CD4-positive, alpha-beta T cell treated with Interleukin-15 for 4 hours (primary cell): ENCODE data around the gene LRRC51.
A peak's percentile ranks its signal among the peaks of the same experiment; 100 is the strongest.
"Not testable (repeated sequence)": the region's sequence is repeated elsewhere in the genome, so short reads cannot be mapped to it uniquely, and the experiment has no call there.

Experiments
- DNase-seq: peaks from one replicate; pipeline ENCODE4 v3.0.0-alpha.2; 2020; ENCODE audit warnings: low spot score

The LRRC51 gene

DNA sequence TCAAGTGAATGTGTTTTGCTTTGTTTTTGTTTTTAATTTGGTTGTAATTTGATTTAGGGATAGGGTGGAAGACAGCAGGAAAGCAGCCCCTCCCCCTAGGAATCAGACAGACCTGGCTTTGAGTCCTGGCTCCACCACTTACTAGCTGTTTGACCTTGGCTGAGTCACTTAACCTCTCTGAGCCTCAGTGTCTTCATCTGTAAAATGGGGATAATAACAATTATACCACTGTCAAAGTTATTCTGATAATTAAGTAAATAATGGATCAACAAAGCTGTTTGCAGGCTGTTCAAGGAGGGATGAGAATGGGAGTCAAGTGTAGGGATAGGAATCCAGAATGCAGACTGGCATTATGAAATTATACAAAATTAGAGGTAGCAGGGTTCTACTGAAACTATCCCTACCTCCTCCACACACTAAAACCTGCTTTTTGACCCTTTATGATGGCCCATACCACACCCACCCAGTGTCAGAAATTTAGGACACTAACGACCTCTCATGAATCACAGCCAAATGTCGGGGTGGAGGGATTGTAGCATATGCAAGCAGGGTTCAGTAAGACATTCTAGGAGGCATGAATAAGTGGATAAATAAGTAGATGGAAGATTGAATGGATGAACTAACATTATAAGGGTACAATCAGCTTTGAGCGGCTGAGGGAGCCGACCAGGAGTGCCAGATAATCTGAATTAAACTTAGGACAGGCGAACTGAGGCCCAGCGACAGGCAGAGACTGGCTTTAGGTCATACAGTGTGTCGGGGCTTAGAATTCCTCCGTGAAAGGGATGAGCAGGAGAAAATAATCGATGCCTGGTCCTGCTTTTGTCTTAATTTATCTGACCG is 30.9 kb downstream of the LRRC51 start:
- DNase-seq: no peak

DNA sequence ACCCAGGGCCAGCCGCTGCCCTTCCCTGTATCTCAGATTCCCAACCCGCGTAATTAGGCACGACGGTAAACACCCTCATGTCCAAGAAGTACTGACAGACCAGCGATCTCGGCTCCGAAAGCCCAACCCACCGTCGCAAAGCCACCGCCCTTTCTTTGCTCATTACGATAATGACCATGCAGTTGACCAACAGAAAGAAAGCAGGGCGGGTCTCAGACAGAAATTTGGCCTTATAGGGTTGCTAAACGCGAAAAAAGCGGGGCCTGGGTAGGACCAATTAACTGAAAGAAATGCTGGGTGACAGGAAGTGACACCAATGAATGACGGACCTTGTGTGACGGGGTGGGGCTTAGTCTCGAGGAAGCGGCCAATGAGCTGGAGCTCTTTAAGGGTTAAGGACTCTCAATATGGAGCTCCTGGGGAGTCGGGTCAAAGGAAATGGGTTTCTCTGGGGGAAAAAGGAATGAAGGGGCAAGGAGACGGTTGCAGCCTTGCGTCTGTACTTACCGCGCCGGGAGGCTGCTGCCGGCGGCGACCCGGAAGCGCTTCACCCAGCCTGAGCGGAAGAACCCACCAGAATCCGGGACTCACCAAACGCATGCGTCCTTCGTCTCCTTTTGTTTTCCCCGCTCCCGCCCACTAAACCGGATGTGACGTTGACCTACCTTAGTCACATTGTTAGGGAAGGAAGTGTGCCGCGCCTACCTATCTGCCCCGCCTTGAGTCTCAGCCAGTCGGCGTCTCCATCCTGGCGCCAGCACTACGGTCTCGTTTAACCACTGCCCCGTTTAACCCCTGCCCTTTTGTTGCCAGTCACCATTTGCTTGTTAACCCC is 31.7 kb downstream of the LRRC51 start, which contains the start of gene ANAPC15:
TSS of gene ANAPC15 (minus strand) at position 553 of the 835 bp plus-strand sequence. CDS start 1,419 bp downstream, outside the sequence.
- DNase-seq: peak; percentile 99

GRCh38 chr11:72112978-72113808 is 32.5 kb downstream of the LRRC51 start:
- DNase-seq: no peak

GRCh38 chr11:72114570-72114969 is 33.9 kb downstream of the LRRC51 start:
- DNase-seq: no peak

- DNase-seq: no peak
Observed at GRCh38 chr11:72116019-72116755, 35.5 kb downstream of the LRRC51 start.

DNA sequence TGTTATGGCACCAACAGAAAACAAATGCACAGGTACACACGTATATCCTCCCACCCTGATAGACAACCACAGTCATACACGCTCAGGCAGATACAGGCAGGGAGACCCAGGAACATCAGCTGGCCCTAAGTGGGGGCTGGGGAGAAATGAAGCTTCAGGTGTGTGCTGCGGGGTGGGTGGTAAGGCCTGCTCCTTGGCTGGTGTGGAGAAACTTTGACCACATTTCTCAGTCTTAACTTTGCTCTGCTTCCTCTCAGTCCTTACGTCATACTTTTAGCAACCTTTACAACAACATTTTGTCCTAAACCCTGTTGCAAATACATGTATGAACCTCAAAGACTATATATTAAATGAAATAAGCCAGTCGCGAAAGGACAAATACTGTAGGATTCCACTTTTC is 38.5 kb downstream of the LRRC51 start:
- no peak for DNase-seq

DNA sequence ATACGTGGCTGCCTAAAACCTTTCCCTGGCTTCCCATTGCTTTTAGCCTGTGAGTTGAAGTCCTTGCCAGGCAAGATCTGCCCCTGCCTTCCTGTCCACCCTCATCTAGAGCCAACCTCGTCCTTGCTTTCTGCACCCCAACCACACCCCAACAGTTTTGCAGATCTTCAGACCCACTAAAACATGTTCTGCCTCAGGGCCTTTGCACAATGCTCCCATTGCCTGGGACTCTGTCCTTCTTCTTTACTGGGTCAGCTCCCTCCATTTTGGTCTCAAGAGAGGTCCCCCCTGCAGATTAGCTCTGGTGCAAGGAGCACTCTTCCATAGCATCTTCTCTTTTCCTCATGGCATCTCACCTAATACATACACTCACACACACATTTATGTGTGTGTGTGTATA is 40.3 kb downstream of the LRRC51 start:
- no peak for DNase-seq

GRCh38 chr11:72122607-72123006 is 42.0 kb downstream of the LRRC51 start:
- DNase-seq: no peak

GRCh38 chr11:72123117-72123653 is 42.5 kb downstream of the LRRC51 start:
- DNase-seq: no peak

GRCh38 chr11:72124046-72124445 is 43.4 kb downstream of the LRRC51 start:
- DNase-seq: no peak

GRCh38 chr11:72125956-72126355 is 45.3 kb downstream of the LRRC51 start:
- DNase-seq: no peak

DNA sequence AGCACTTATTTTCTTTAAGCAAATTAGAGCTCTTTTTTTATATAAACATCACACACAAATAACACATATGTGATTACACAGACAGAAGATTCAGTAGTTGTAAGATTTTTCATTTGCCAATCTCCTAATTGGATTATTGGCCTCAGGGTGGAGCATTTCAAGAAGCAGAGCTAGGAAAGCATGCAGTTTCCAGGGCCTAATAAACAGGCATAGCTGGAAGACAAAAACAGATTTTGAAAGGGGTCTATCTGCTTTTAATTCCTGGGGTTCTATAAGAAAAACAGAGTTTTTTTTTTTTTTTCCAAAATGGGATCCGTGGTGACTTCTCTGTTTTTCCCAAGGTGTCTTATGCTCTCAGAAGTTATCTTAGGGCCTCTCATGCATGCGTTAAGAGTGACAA is 47.3 kb downstream of the LRRC51 start:
- DNase-seq: no peak

GRCh38 chr11:72129381-72129780 is 48.7 kb downstream of the LRRC51 start:
- no peak for DNase-seq

DNA sequence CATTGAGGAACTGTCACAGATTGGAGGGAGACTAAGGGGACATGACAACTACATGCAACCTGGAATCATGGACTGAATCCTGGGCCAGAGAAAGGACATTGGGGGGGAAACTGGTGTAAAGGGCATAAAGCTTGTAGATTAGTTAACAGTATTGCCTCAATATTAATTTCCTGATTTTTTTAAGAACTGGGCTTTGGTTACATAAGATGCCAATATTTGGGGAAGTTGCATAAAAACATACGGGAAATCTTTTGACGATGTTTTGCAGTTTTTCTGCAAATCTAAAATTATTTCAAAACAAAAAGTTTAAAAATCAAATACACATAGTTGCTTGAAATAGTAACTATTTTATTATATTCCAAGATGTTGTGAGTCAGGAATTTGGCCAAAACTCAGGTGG is 52.0 kb downstream of the LRRC51 start:
- DNase-seq: no peak

GRCh38 chr11:72135473-72135872 is 54.8 kb downstream of the LRRC51 start, which contains the start of gene FOLR3:
Gene FOLR3 (plus strand): TSS chr11:72135725. CDS start chr11:72135953, 228 bp downstream.
- not testable (repeated sequence) for DNase-seq

GRCh38 chr11:72135891-72136683 is 55.4 kb downstream of the LRRC51 start:
- no peak for DNase-seq

DNA sequence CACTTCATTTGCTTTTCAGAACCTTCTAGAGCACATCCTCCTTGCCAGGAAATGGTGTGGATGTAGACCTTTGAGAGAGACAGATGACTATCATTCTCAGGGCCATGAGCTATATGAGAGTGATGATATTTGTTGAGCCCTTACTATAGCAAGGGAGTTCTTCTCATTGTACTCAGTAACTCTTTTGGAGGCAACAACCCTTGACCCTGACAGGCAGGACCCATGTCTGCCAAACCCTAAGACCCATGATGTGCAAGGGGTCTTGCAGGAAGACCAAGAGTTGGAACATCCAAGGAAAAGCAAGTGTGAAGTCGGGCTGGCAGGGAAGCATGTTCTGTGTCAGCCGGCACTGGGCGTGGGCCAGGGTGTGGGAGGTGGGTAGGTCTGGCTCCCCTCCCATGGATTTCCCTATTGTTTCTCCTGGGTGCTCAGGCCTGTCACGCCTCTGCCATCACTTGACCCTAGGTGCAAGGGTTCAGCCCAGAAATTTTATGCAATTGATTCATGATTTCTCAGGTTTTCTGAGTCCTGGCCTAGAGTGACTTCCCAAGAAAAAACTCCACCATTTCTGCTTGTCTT is 56.1 kb downstream of the LRRC51 start:
- DNase-seq: no peak

GRCh38 chr11:72138821-72139390 is 58.3 kb downstream of the LRRC51 start:
- no peak for DNase-seq

DNA sequence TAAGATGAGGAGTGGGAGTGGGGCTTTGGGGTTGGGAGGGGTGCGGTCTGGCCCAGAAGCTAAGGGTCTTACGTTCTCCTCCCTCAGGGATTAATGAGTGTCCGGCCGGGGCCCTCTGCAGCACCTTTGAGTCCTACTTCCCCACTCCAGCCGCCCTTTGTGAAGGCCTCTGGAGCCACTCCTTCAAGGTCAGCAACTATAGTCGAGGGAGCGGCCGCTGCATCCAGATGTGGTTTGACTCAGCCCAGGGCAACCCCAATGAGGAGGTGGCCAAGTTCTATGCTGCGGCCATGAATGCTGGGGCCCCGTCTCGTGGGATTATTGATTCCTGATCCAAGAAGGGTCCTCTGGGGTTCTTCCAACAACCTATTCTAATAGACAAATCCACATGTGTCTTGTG is 58.9 kb downstream of the LRRC51 start:
- DNase-seq: no peak
